Nephron (organoid): ENCODE measurements around the gene C1orf21.
A peak's percentile ranks its signal among the peaks of the same experiment; 100 is the strongest.

Experiments used
- H3K27ac Mint-ChIP-seq, 3 experiments: 2 replicates each; pipeline ENCODE4 v1.8.0; 2020; ENCODE audit warnings: mixed read lengths in 3 of 3, mild to moderate bottlenecking in 2 of 3, moderate library complexity in 1 of 3
- H3K27me3 Mint-ChIP-seq: 2 replicates; pipeline ENCODE4 v1.8.0; 2021; ENCODE audit warnings: low read depth, mild to moderate bottlenecking, moderate library complexity, mixed read lengths
- H3K36me3 Mint-ChIP-seq: 2 replicates; pipeline ENCODE4 v1.8.0; 2020; ENCODE audit warnings: low read depth, mixed read lengths
- H3K4me1 Mint-ChIP-seq: 2 replicates; pipeline ENCODE4 v1.8.0; 2020; ENCODE audit warnings: mixed read lengths
- H3K4me3 Mint-ChIP-seq, 3 experiments: 2 replicates each; pipeline ENCODE4 v1.8.0; 2020; ENCODE audit warnings: mild to moderate bottlenecking in 3 of 3, mixed read lengths in 3 of 3, moderate library complexity in 2 of 3
- H3K9me3 Mint-ChIP-seq: 2 replicates; pipeline ENCODE4 v1.8.0; 2020; ENCODE audit warnings: mixed read lengths
- TF ChIP-seq, protein P1 (sequence below), 3 experiments: fragments of 200-600 bp; sonication (generic); IDR thresholded peaks; one replicate each; pipeline ENCODE4 v1.5.0; 2021; ENCODE audit warnings: antibody characterized with exemption in 3 of 3; ENCODE audit not compliant: unreplicated experiment in 3 of 3

C1orf21 gene

DNA sequence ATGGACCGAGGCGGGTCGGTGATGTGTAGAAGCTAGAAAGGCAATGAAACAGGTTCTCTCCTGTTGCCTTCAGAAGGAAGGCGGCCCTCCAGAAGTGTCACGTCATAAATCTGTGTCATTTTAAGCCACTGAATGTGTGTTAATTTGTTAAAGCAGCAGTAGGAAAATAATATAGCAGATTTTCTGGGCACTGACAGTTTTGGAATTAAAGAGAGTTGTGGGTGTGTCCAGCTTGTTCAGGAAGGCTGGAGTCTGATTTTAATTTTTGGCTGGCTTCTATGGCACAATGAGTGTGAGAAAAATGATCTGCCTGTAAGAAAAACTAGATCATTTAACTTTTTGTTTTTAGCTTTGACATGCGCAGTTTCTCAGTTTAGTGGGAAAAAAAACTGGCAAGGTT is 190.5 kb downstream of the C1orf21 start:
- Mint-ChIP-seq H3K36me3 (peaks cover 7% of the 10 kb centered on the region), H3K27me3 (no peaks in the 10 kb centered on the region), H3K4me1 (peaks cover 17% of the 10 kb centered on the region), H3K27ac (no peak overlapping the region), H3K4me3 (no peak overlapping the region), H3K9me3 (peaks cover 7% of the 10 kb centered on the region)
- TF ChIP-seq, protein P1, sequence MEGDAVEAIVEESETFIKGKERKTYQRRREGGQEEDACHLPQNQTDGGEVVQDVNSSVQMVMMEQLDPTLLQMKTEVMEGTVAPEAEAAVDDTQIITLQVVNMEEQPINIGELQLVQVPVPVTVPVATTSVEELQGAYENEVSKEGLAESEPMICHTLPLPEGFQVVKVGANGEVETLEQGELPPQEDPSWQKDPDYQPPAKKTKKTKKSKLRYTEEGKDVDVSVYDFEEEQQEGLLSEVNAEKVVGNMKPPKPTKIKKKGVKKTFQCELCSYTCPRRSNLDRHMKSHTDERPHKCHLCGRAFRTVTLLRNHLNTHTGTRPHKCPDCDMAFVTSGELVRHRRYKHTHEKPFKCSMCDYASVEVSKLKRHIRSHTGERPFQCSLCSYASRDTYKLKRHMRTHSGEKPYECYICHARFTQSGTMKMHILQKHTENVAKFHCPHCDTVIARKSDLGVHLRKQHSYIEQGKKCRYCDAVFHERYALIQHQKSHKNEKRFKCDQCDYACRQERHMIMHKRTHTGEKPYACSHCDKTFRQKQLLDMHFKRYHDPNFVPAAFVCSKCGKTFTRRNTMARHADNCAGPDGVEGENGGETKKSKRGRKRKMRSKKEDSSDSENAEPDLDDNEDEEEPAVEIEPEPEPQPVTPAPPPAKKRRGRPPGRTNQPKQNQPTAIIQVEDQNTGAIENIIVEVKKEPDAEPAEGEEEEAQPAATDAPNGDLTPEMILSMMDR (IDR thresholded peaks at IDR 0.05; ENCODE audit: unreplicated experiment in 3 of 3) = no peak

DNA sequence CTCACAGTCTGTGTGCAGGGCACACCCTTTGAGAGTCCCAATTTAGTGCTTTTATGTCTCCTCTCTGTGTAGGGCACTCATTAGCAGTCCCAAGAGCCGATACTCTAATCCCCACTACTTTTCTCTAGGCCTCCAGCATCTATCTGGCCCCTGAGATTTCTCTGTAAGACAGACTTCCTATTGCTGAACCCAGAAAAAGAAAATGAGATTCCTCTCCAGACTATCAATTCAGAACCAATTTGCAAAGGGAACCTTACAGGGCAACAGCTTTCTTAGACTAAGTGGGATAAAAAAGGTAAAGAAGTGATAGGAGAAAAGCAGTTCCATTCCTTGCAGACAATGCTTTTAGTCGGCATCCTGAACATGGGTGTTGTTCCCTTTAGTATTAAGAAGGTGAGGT is 195.6 kb downstream of the C1orf21 start:
- Mint-ChIP-seq H3K4me3 (no peak overlapping the region), H3K9me3 (peaks cover 7% of the 10 kb centered on the region)
- TF ChIP-seq, protein P1 (IDR thresholded peaks at IDR 0.05; ENCODE audit: unreplicated experiment in 3 of 3) = no peak

DNA sequence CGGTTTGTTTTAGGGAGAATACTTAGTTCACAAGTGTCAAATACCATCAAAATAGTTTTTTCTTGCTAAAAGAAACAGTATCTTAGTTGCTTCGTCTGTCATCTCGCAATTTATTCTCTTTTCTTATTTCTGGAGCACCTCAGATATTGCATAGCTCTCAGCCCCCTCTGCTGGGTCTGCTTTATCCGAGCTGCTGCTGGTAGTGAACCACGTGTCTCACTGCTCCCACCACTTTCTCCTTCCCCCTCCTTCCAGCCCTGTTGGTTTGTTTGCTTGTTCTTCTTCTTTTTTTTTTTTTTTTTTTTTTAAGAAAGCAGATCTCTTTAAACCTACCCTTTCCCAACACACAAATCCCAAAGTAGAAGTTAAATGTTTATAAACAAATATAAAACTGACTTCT is 197.0 kb downstream of the C1orf21 start:
- Mint-ChIP-seq H3K27me3 (peaks cover 4% of the 10 kb centered on the region), H3K4me1 (peaks cover 3% of the 10 kb centered on the region), H3K4me3 (no peak overlapping the region), H3K27ac (no peak overlapping the region), H3K9me3 (peaks cover 7% of the 10 kb centered on the region), H3K36me3 (peaks cover 7% of the 10 kb centered on the region)
- TF ChIP-seq, protein P1 (IDR thresholded peaks at IDR 0.05; ENCODE audit: unreplicated experiment in 3 of 3) = no peak

More for the DNA sequence above, 195.6 kb downstream of the C1orf21 start:
- peaks cover 4% of the 10 kb centered on the region for H3K27me3 Mint-ChIP-seq
- peaks cover 7% of the 10 kb centered on the region for H3K36me3 Mint-ChIP-seq
- peaks cover 3% of the 10 kb centered on the region for H3K4me1 Mint-ChIP-seq
- no peak overlapping the region for H3K27ac Mint-ChIP-seq

DNA sequence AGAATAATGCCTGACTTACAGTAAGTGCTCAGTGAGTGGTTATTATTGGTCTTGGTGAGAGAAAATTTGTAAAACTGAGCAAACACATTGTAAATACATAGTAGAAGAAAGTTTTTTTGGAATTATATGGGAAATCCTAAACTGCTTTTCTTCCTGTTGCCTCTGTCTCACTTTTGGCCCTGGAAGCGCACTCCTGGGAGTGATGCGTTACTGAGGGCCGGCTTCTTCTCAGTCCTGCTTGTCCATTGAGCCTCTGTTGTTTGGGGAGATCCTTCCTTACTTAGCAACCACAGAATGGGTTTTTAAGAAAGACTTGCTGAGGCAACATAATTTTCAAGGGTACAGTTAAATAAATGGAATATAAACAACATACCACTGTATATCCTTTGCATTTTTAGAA is 201.9 kb downstream of the C1orf21 start:
- Mint-ChIP-seq H3K4me3 (no peak overlapping the region), H3K27me3 (peaks cover 4% of the 10 kb centered on the region), H3K27ac (no peak overlapping the region), H3K4me1 (peaks cover 4% of the 10 kb centered on the region), H3K36me3 (peaks cover 4% of the 10 kb centered on the region), H3K9me3 (no peaks in the 10 kb centered on the region)
- TF ChIP-seq, protein P1 (IDR thresholded peaks at IDR 0.05; ENCODE audit: unreplicated experiment in 3 of 3) = no peak

DNA sequence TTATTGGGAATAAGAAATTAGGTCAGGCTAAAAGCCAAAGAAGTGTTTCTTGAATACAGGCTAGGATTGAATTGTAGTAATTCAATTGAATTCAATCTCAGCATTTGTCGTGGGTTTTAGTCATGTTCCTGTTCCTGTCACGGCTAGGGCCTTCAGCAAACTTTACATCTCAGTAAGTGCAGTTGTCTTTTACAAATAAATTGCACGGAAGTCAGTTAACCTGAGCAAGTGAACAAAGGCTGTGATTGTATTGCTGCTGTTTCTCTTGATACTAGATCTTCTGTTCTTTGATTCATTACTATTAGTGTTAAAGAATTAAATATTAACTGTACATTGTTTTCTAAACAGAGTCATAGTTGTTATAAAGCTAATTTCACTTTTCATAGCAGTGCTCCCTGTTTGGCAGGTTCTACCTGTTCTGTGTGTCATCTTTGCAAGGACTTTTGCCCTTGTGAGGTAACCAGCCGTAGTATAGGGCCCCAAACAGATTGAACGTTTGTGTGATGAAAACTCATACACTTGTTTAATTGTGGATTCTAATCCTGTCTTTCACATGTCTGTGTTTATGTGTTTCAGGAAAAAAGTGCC is 203.4 kb downstream of the C1orf21 start:
- H3K36me3 Mint-ChIP-seq = peaks cover 4% of the 10 kb centered on the region
- no peak overlapping the region for H3K4me3 Mint-ChIP-seq
- peaks cover 4% of the 10 kb centered on the region for H3K27me3 Mint-ChIP-seq
- no peaks in the 10 kb centered on the region for H3K9me3 Mint-ChIP-seq
- peak overlapping the region in 2 of 3 experiments; percentile 17 to 71 for H3K27ac Mint-ChIP-seq
- H3K4me1 Mint-ChIP-seq = peaks cover 12% of the 10 kb centered on the region
- TF ChIP-seq, protein P1 (IDR thresholded peaks at IDR 0.05; ENCODE audit: unreplicated experiment in 3 of 3) = no peak

DNA sequence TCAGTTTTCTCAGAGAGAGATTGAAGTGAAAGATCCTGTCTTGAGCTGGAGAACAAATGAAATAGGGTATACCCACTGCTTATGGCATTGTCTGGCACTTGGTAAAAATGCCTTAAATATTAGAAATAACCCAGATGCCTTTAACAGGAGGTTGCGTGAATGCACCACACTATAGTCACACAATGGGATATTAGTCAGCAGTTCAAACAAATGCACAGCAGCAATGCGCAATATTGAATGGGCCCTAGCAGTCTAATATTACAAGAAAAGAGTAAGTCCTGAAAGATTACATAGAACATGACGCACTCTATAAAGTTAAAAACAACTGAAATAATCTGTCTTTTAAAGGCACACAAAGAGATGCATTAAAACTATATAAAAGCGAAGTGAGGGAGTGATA is 206.8 kb downstream of the C1orf21 start:
- H3K4me1 Mint-ChIP-seq = peaks cover 34% of the 10 kb centered on the region
- TF ChIP-seq, protein P1 (IDR thresholded peaks at IDR 0.05; ENCODE audit: unreplicated experiment in 3 of 3) = no peak
- H3K36me3 Mint-ChIP-seq = peaks cover 4% of the 10 kb centered on the region
- no peak overlapping the region for H3K4me3 Mint-ChIP-seq
- H3K27ac Mint-ChIP-seq = no peak overlapping the region
- H3K9me3 Mint-ChIP-seq = no peaks in the 10 kb centered on the region
- H3K27me3 Mint-ChIP-seq = peaks cover 4% of the 10 kb centered on the region
